HUDEP-2 (cell line): ENCODE measurements around the gene PITPNC1.
A peak's percentile ranks its signal among the peaks of the same experiment; 100 is the strongest.
"Not testable (repeated sequence)": the region's sequence is repeated elsewhere in the genome, so short reads cannot be mapped to it uniquely, and the experiment has no call there.

Experiments used
- DNase-seq, 76 experiments: peaks; one replicate each; lab custom pipeline; 2025; ENCODE audit not compliant: unreplicated experiment in 76 of 76; lab: John Stamatoyannopoulos, UW

The PITPNC1 gene

GRCh38 chr17:67427424-67427823, 50.3 kb downstream of the PITPNC1 start:
- DNase-seq: no peak

GRCh38 chr17:67430515-67430914, 53.4 kb downstream of the PITPNC1 start:
- not testable (repeated sequence) for DNase-seq

GRCh38 chr17:67431249-67432015, 54.4 kb downstream of the PITPNC1 start:
- DNase-seq: peak in 5 of 76 experiments; percentile 10 to 25 (median 11)

GRCh38 chr17:67433248-67433924, 56.3 kb downstream of the PITPNC1 start:
- DNase-seq: no peak

- no peak for DNase-seq
These were observed 57.0 kb downstream of the PITPNC1 start for GRCh38 chr17:67434061-67434525.

GRCh38 chr17:67435122-67435521, 58.0 kb downstream of the PITPNC1 start:
- DNase-seq: no peak

- DNase-seq: no peak
These were observed 58.7 kb downstream of the PITPNC1 start for GRCh38 chr17:67435786-67436185.

- DNase-seq: no peak
These were observed 59.2 kb downstream of the PITPNC1 start for GRCh38 chr17:67436233-67436632.

GRCh38 chr17:67438667-67439066, 61.6 kb downstream of the PITPNC1 start:
- no peak for DNase-seq

- DNase-seq: no peak
These were observed 62.2 kb downstream of the PITPNC1 start for GRCh38 chr17:67439269-67439668.

GRCh38 chr17:67440277-67441051, 63.4 kb downstream of the PITPNC1 start:
- DNase-seq: no peak

GRCh38 chr17:67441052-67441895, 64.2 kb downstream of the PITPNC1 start:
- DNase-seq: no peak

GRCh38 chr17:67441896-67442219, 64.8 kb downstream of the PITPNC1 start:
- no peak for DNase-seq

- no peak for DNase-seq
These were observed 65.9 kb downstream of the PITPNC1 start for GRCh38 chr17:67442787-67443624.

- no peak for DNase-seq
These were observed 67.0 kb downstream of the PITPNC1 start for GRCh38 chr17:67443931-67444595.

- no peak for DNase-seq
These were observed 71.4 kb downstream of the PITPNC1 start for GRCh38 chr17:67448449-67448848.

GRCh38 chr17:67449065-67449464, 72.0 kb downstream of the PITPNC1 start:
- no peak for DNase-seq

GRCh38 chr17:67449845-67450755, 73.0 kb downstream of the PITPNC1 start:
- DNase-seq: no peak
